ENCODE data around the gene CDX2. TPM values are rescaled to one million over a fixed set of nuclear protein-coding genes. Genes with fewer than 3 reads are reported as not detected.

The CDX2 gene
- total and polyA plus RNA-seq, 2 donors (not counting 1 experiment from before 2014, with no cell fraction given), result not detected

DNA sequence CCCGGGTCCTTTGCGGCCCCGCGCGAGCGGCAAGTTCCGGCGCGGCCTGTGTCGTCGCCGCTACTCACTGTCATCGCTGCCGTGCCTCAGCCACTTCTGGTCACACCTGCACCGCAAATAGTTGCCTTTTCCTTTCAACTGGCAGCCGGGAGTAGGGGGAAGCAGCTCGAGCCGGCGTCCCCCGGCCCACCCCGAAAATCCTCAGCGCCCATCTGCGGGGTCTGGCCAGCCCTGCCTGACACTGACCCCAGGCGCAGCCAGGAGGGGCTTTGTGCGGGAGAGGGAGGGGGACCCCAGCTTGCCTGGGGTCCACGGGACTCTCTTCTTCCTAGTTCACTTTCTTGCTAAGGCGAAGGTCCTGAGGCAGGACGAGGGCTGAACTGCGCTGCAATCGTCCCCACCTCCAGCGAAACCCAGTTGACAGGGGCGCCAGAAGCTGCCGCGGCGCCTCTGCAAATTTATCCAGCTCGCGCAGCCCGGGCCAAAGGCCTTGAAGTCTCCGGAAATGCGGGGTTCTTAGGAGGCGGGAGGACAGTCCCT is 47.6 kb downstream of the CDX2 start:
- peaks cover 0 to 83% (median 26%) of the 10 kb centered on the region in 3 donors for H3K9me3 ChIP-seq (ENCODE audit: control extremely low read depth in 1 of 3, control insufficient read depth in 2 of 3, insufficient read depth in 1 of 3, low read length in 2 of 3)
- peaks cover 4% of the 10 kb centered on the region for H3K9me3 Mint-ChIP-seq (ENCODE audit: insufficient read depth)
- H2AFZ ChIP-seq (ENCODE audit: insufficient read depth, low read depth, low read length, poor library complexity, severe bottlenecking), result peak overlapping the region; percentile 55
- WGBS (ENCODE audit: insufficient coverage), result 5% methylated on average over 40 of the region's 41 CpGs
- TF ChIP-seq, protein P1, sequence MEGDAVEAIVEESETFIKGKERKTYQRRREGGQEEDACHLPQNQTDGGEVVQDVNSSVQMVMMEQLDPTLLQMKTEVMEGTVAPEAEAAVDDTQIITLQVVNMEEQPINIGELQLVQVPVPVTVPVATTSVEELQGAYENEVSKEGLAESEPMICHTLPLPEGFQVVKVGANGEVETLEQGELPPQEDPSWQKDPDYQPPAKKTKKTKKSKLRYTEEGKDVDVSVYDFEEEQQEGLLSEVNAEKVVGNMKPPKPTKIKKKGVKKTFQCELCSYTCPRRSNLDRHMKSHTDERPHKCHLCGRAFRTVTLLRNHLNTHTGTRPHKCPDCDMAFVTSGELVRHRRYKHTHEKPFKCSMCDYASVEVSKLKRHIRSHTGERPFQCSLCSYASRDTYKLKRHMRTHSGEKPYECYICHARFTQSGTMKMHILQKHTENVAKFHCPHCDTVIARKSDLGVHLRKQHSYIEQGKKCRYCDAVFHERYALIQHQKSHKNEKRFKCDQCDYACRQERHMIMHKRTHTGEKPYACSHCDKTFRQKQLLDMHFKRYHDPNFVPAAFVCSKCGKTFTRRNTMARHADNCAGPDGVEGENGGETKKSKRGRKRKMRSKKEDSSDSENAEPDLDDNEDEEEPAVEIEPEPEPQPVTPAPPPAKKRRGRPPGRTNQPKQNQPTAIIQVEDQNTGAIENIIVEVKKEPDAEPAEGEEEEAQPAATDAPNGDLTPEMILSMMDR (IDR thresholded peaks at IDR 0.05), result no peak
- TF ChIP-seq EZH2 (IDR thresholded peaks at IDR 0.05; ENCODE audit: borderline replicate concordance, insufficient read depth, low read depth, low read length, poor library complexity, severe bottlenecking), result no peak
- H3K27ac Mint-ChIP-seq, result no peak overlapping the region
- peak overlapping the region in 4 of 5 experiments; percentile 27 to 61 (median 50) for H3K4me3 ChIP-seq (ENCODE audit: control extremely low read depth in 1 of 5, extremely low read depth in 1 of 5, insufficient read depth in 1 of 5, low read depth in 2 of 5, low read length in 4 of 5)
- ChIA-PET CTCF (interaction anchor here (3.4 kb wide), 1 partner anchor 32 kb away, joined by 12 read pairs; no protein-coding TSS in a partner anchor), POLR2A (no interaction called here)
- no peaks in the 10 kb centered on the region for H3K79me2 ChIP-seq (ENCODE audit: control insufficient read depth, insufficient read depth, low read length)
- peaks cover 46% of the 10 kb centered on the region for H3K4me1 Mint-ChIP-seq
- H3K27me3 Mint-ChIP-seq, result peaks cover 69% of the 10 kb centered on the region
- peak overlapping the region; percentile 87 for H3K4me2 ChIP-seq (replicated peaks; ENCODE audit: low read depth, low read length, poor library complexity, severe bottlenecking)
- peak overlapping the region; percentile 59 for H3K9ac ChIP-seq (ENCODE audit: low read length)
- DNase-seq, result peak; percentile 44
- no peak overlapping the region for H3K27ac ChIP-seq (ENCODE audit: low read length in 2 of 2)
- peak overlapping the region; percentile 81 for H3K4me3 Mint-ChIP-seq
- H3K4me1 ChIP-seq (ENCODE audit: control insufficient read depth in 2 of 2, insufficient read depth in 2 of 2, low read length in 2 of 2), result peaks cover 59 to 85% of the 10 kb centered on the region in 2 donors
- intact Hi-C loops (cut with micrococcal nuclease), result loop anchor here (5.0 kb wide), 3 partner anchors 46 to 216 kb away; partner anchors contain the start of genes CDX2, GSX1 and PAN3
- peaks cover 0 to 96% (median 78%) of the 10 kb centered on the region in 4 experiments for H3K27me3 ChIP-seq (replicated peaks in 1 of 4; ENCODE audit: control extremely low read depth in 1 of 4, control insufficient read depth in 3 of 4, insufficient read depth in 4 of 4, low read length in 3 of 4)
- H3K36me3 ChIP-seq (replicated peaks in 1 of 2; ENCODE audit: control extremely low read depth in 1 of 2, control insufficient read depth in 1 of 2, extremely low read depth in 1 of 2, insufficient read depth in 2 of 2, low read length in 1 of 2), result no peaks in the 10 kb centered on the region
- no peaks in the 10 kb centered on the region for H4K20me1 ChIP-seq (ENCODE audit: control insufficient read depth, insufficient read depth, low read length, poor library complexity, severe bottlenecking)
- peak; percentile 26 for ATAC-seq (ENCODE audit: low read depth)

Data from B cell (primary cell).